ENCODE results near the gene ZNF554. TPM values are rescaled to one million over a fixed set of nuclear protein-coding genes. Genes with fewer than 3 reads are reported as not detected.

ZNF554 gene
- total and polyA plus RNA-seq, 9 donors, result 4.9 to 10.5 (median 7.2) TPM

DNA sequence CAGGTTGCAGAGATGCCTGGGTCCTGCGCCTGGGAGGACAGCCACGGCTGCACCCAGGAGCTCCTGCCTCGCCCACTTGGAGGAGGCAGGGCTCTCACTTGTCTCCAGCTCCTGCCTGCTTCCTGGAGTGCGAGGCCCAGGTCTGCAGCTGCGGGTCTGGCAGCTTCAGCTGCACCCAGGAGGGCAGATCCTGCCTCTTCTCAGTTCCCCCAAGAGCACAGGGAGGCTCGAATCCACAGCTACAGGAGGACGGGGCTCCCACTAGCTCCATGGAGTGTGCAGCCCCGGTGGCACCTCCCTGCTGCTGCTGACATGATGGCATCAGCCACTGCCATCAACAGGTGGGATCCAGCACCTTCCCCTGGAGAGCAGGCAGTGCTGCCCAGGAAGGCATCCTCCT is 4.5 kb downstream of the ZNF554 start:
- Histone ChIP-seq H3K27ac (no peak overlapping the region), H3K4me1 (ENCODE audit: insufficient read depth) (peaks cover 7% of the 10 kb centered on the region), H3K9me3 (no peaks in the 10 kb centered on the region), H3K27me3 (no peaks in the 10 kb centered on the region), H3K36me3 (no peaks in the 10 kb centered on the region), H3K4me3 (no peak overlapping the region)
- DNase-seq, result no peak
- TF ChIP-seq POLR2A (IDR thresholded peaks at IDR 0.05) (no peak), EP300 (IDR thresholded peaks at IDR 0.05) (no peak)
- TF ChIP-seq, protein P1, sequence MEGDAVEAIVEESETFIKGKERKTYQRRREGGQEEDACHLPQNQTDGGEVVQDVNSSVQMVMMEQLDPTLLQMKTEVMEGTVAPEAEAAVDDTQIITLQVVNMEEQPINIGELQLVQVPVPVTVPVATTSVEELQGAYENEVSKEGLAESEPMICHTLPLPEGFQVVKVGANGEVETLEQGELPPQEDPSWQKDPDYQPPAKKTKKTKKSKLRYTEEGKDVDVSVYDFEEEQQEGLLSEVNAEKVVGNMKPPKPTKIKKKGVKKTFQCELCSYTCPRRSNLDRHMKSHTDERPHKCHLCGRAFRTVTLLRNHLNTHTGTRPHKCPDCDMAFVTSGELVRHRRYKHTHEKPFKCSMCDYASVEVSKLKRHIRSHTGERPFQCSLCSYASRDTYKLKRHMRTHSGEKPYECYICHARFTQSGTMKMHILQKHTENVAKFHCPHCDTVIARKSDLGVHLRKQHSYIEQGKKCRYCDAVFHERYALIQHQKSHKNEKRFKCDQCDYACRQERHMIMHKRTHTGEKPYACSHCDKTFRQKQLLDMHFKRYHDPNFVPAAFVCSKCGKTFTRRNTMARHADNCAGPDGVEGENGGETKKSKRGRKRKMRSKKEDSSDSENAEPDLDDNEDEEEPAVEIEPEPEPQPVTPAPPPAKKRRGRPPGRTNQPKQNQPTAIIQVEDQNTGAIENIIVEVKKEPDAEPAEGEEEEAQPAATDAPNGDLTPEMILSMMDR (IDR thresholded peaks at IDR 0.05), result no peak
- intact Hi-C loops (cut with DNase I), result no loop called here
- 67 to 88% (median 86%) methylated on average over 3 to 8 of the region's 8 CpGs for WGBS, 3 donors

DNA sequence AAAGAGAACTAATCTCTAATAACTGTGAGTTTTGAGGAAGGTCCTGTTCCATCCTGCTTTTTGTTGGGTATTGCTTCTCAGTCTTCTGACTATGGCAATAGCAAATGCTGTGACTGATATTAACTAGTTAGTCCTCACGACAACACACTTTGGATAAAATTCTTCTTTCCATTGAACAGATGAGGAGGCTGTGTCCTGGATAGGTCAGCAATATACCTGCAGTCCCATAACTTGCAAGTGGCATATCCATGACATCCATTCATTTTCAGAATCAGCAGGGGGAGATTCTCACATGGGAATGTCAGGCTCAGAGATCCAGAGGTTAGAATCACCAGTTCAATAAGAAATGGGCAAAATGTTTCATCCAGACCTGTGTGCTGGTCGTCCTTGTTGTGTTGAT is 7.4 kb downstream of the ZNF554 start:
- DNase-seq, result no peak
- TF ChIP-seq EP300 (IDR thresholded peaks at IDR 0.05), result no peak
- TF ChIP-seq POLR2A (IDR thresholded peaks at IDR 0.05), result no peak
- TF ChIP-seq, protein P1 (IDR thresholded peaks at IDR 0.05), result no peak
- H3K36me3 ChIP-seq, result no peaks in the 10 kb centered on the region
- peaks cover 0 to 3% of the 10 kb centered on the region in 2 donors for H3K9me3 ChIP-seq
- 98 to 100% (median 100%) methylated on average over 2 of the region's 2 CpGs for WGBS, 3 donors
- intact Hi-C loops (cut with DNase I), result no loop called here
- no peak overlapping the region for H3K4me3 ChIP-seq
- no peaks in the 10 kb centered on the region for H3K4me1 ChIP-seq (ENCODE audit: insufficient read depth)
- no peak overlapping the region for H3K27ac ChIP-seq
- H3K27me3 ChIP-seq, result no peaks in the 10 kb centered on the region

DNA sequence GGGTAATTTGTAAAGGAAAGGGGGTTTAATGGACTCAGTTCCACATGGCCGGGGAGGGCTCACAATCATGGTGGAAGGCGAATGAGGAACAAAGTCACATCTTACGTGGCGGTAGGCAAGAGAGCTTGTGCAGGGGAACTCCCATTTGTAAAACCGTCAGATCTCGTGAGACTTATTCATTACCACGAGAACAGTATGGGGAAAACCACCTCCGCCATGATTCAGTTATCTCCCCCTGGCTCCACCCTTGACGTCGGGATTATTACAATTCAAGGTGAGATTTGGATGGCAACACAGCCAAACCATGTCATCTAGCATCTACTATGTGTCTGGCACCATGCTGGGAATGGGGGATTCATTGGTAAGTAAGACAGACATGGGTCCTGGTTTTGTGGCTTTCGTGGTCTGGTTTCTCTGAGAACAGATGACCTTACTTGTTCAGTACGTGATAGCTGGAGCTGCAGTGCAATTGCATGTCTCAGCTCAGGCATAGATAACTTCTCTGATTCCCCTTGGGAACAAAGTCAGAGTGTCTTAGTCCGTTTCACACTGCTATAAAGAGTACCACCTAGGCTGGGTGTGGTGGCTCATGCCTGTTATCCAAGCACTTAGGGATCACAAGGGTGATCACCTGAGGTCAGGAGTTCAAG is 8.3 kb downstream of the ZNF554 start:
- Histone ChIP-seq H3K4me3 (no peak overlapping the region), H3K36me3 (no peaks in the 10 kb centered on the region), H3K27ac (no peak overlapping the region), H3K9me3 (peaks cover 0 to 11% of the 10 kb centered on the region in 2 donors), H3K4me1 (ENCODE audit: insufficient read depth) (no peaks in the 10 kb centered on the region), H3K27me3 (no peaks in the 10 kb centered on the region)
- intact Hi-C loops (cut with DNase I), result no loop called here
- 90 to 95% (median 91%) methylated on average over 13 of the region's 13 CpGs for WGBS, 3 donors
- TF ChIP-seq EP300 (IDR thresholded peaks at IDR 0.05), result no peak
- DNase-seq, result no peak

DNA sequence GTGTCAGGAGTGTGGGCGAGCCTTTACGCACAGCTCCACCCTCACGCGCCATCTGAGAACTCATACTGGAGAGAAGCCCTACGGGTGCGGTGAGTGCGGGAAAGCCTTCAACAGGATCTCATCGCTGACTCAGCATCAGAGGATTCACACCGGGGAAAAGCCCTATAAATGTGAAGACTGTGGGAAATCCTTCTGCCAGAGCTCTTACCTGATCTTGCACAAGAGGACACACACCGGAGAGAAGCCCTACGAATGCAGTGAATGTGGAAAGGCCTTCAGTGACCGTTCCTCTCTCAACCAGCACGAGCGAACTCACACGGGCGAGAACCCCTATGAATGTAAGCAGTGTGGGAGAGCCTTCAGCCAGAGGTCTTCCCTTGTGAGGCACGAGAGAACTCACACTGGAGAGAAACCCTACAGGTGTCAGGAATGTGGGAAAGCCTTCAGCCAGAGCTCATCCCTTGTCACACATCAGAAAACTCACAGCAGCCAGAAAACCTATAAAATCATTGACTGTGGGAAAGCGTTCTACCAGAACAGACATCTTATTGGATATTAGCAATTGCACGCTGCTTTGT is 14.7 kb downstream of the ZNF554 start:
- DNase-seq, result no peak
- peaks cover 3 to 43% of the 10 kb centered on the region in 2 donors for H3K9me3 ChIP-seq
- no peaks in the 10 kb centered on the region for H3K27me3 ChIP-seq
- 97 to 98% (median 98%) methylated on average over 19 of the region's 19 CpGs for WGBS, 3 donors
- no peak overlapping the region for H3K27ac ChIP-seq
- no peaks in the 10 kb centered on the region for H3K36me3 ChIP-seq
- H3K4me1 ChIP-seq (ENCODE audit: insufficient read depth), result no peaks in the 10 kb centered on the region
- no peak overlapping the region for H3K4me3 ChIP-seq
- intact Hi-C loops (cut with DNase I), result no loop called here
- no peak for TF ChIP-seq POLR2A (IDR thresholded peaks at IDR 0.05)
- TF ChIP-seq, protein P1 (IDR thresholded peaks at IDR 0.05), result no peak
- no peak for TF ChIP-seq EP300 (IDR thresholded peaks at IDR 0.05)

DNA sequence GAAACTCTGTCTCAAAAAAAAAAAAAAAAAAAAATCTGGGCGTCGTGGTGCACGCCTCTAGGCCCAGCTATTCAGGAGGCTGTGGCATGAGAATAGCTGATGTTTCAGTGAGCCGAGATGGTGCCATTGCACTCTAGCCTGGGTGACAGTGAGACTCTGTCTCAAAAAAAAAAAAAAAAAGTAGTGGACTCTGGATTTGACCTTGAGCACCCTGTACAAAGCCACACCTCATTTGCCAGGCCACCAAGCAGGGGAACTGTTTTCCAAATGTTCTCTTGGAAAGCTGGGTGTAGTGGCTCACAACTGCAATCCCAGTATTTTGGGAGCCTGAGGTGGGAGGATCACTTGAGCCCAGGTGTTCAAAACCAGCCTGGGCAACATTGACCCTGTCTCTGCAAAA is 17.8 kb downstream of the ZNF554 start:
- Histone ChIP-seq H3K27ac (no peak overlapping the region), H3K4me3 (no peak overlapping the region), H3K36me3 (no peaks in the 10 kb centered on the region), H3K9me3 (peaks cover 3 to 37% of the 10 kb centered on the region in 2 donors), H3K27me3 (no peaks in the 10 kb centered on the region), H3K4me1 (ENCODE audit: insufficient read depth) (peaks cover 3% of the 10 kb centered on the region)
- DNase-seq, result no peak
- 89 to 97% (median 93%) methylated on average over 4 of the region's 4 CpGs for WGBS, 3 donors
- intact Hi-C loops (cut with DNase I), result no loop called here
- TF ChIP-seq, protein P1 (IDR thresholded peaks at IDR 0.05), result no peak
- TF ChIP-seq EP300 (IDR thresholded peaks at IDR 0.05) (no peak), POLR2A (IDR thresholded peaks at IDR 0.05) (no peak)
